DOHH2 (cell line): ENCODE measurements around the gene GCNT2.
"Not testable (repeated sequence)": the region's sequence is repeated elsewhere in the genome, so short reads cannot be mapped to it uniquely, and the experiment has no call there.

Experiments
- H3F3A ChIP-seq: fragments of 200-600 bp; sonication (generic), shearing (Covaris generic); 2 replicates; pipeline ENCODE4 v1.6.0; 2016; ENCODE audit warnings: antibody characterized with exemption, mild to moderate bottlenecking; ENCODE audit not compliant: control insufficient read depth, insufficient read depth
- H3K27ac ChIP-seq: fragments of 200-600 bp; sonication (generic); 2 replicates; pipeline ENCODE4 v1.5.1; 2014; ENCODE audit warnings: low read depth, mild to moderate bottlenecking, low read length, moderate library complexity
- H3K27me3 ChIP-seq: fragments of 200-600 bp; sonication (generic); 2 replicates; pipeline ENCODE4 v1.6.1; 2014; ENCODE audit warnings: mild to moderate bottlenecking, low read length, mixed read lengths; ENCODE audit not compliant: control insufficient read depth
- H3K36me3 ChIP-seq: fragments of 200-600 bp; sonication (generic); 2 replicates; pipeline ENCODE4 v1.6.1; 2014; ENCODE audit warnings: mild to moderate bottlenecking, low read length, moderate library complexity, mixed read lengths; ENCODE audit not compliant: control insufficient read depth
- H3K4me1 ChIP-seq: fragments of 200-600 bp; sonication (generic); 2 replicates; pipeline ENCODE4 v1.6.1; 2014; ENCODE audit warnings: mild to moderate bottlenecking, low read length, mixed read lengths; ENCODE audit not compliant: control insufficient read depth
- H3K4me2 ChIP-seq: fragments of 200-600 bp; sonication (generic); 2 replicates; pipeline ENCODE4 v1.6.0; 2014; ENCODE audit warnings: mild to moderate bottlenecking, low read length, moderate library complexity
- H3K4me3 ChIP-seq: fragments of 200-600 bp; sonication (generic); 2 replicates; pipeline ENCODE4 v1.5.1; 2014; ENCODE audit warnings: mild to moderate bottlenecking, low read length, mixed read lengths
- H3K79me2 ChIP-seq: fragments of 200-600 bp; sonication (generic); 2 replicates; pipeline ENCODE4 v1.6.1; 2014; ENCODE audit warnings: mild to moderate bottlenecking, low read length, mixed read lengths; ENCODE audit not compliant: control insufficient read depth
- H3K9me2 ChIP-seq: fragments of 200-600 bp; sonication (generic); replicated peaks from 2 replicates; pipeline ENCODE4 v1.6.1; 2014; ENCODE audit warnings: mild to moderate bottlenecking, low read length, mixed read lengths; ENCODE audit not compliant: control insufficient read depth
- H3K9me3 ChIP-seq: fragments of 200-600 bp; sonication (generic); 2 replicates; pipeline ENCODE4 v1.6.1; 2014; ENCODE audit warnings: antibody characterized with exemption, low read length, mixed read lengths; ENCODE audit not compliant: control insufficient read depth, insufficient read depth
- H4K20me1 ChIP-seq: fragments of 200-600 bp; sonication (generic); 2 replicates; pipeline ENCODE4 v1.6.0; 2014; ENCODE audit warnings: low read depth, mild to moderate bottlenecking, antibody characterized with exemption, low read length, moderate library complexity; ENCODE audit not compliant: control insufficient read depth, insufficient read depth
- EZH2phosphoT487 ChIP-seq: fragments of 200-600 bp; sonication (generic); IDR thresholded peaks from 2 replicates; pipeline ENCODE4 v1.6.1; 2017; ENCODE audit warnings: borderline replicate concordance, mild to moderate bottlenecking, antibody characterized with exemption, low read length, moderate library complexity, mixed read lengths
- TF ChIP-seq, protein P1 (sequence below): fragments of 200-600 bp; sonication (generic); IDR thresholded peaks from one replicate; pipeline ENCODE4 v1.5.1; 2014; ENCODE audit warnings: antibody characterized with exemption, mild to moderate bottlenecking, low read depth, low read length; ENCODE audit not compliant: poor library complexity, severe bottlenecking

Gene GCNT2

DNA sequence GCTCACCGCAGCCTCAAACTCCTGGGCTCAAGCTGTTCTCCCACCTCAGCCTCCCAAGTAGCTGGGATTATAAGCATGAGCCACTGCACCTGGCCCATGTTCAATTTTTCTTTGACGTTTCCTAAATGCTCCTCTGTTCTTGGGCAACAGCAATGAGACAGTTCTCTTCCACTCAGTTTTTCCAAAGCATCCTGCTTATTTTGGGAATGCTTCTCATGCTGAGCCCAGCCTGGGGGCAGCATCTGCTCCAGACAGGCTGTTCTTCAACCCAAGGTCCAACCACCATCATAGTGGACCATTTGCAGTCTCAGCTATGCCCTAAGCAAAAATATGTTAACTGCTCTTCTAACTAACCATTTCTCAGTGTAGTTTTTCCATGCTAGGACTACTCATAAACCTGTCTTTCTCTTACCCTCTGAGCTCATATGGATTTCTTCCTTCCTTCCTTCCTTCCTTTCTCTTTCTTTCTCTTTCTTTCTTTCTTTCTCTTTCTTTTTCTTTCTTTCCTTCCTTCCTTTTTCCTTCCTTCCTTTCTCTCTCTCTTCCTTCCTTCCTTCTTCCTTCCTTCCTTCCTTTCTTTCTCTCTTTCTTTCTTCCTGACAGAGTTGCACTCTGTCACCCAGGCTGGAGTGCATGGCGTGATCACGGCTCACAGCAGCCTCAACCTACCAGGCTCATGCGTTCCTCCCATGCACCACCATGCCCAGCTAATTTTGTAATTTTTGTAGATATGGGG, 48.4 kb downstream of the GCNT2 start:
- no peak overlapping the region for H3K4me2 ChIP-seq
- no peaks in the 10 kb centered on the region for H3K27me3 ChIP-seq
- H3K9me3 ChIP-seq: no peaks in the 10 kb centered on the region
- no peaks in the 10 kb centered on the region for H3F3A ChIP-seq
- peaks cover 4% of the 10 kb centered on the region; the same call in 1 of the 2 replicates for H4K20me1 ChIP-seq
- no peaks in the 10 kb centered on the region for H3K4me1 ChIP-seq
- peaks cover 36% of the 10 kb centered on the region for H3K79me2 ChIP-seq
- no peak overlapping the region for H3K27ac ChIP-seq
- no peaks in the 10 kb centered on the region for H3K36me3 ChIP-seq
- no peak overlapping the region for H3K4me3 ChIP-seq
- TF ChIP-seq EZH2phosphoT487: no peak
- no peaks in the 10 kb centered on the region for H3K9me2 ChIP-seq

DNA sequence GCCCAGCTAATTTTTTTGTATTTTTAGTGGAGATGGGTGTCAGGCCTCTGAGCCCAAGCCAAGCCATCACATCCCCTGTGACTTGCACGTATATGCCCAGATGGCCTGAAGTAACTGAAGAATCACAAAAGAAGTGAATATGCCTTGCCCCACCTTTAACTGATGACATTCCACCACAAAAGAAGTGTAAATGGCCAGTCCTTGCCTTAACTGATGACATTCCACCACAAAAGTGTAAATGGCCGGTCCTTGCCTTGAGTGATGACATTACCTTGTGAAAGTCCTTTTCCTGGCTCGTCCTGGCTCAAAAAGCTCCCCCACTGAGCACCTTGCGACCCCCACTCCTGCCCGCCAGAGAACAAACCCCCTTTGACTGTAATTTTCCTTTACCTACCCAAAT, 54.4 kb downstream of the GCNT2 start:
- not testable (repeated sequence) for H4K20me1 ChIP-seq, H3K27me3 ChIP-seq, H3K9me2 ChIP-seq, H3K4me1 ChIP-seq, H3K4me2 ChIP-seq, H3F3A ChIP-seq, H3K4me3 ChIP-seq, H3K36me3 ChIP-seq, H3K27ac ChIP-seq, H3K9me3 ChIP-seq
- peaks cover 14% of the 10 kb centered on the region for H3K79me2 ChIP-seq

DNA sequence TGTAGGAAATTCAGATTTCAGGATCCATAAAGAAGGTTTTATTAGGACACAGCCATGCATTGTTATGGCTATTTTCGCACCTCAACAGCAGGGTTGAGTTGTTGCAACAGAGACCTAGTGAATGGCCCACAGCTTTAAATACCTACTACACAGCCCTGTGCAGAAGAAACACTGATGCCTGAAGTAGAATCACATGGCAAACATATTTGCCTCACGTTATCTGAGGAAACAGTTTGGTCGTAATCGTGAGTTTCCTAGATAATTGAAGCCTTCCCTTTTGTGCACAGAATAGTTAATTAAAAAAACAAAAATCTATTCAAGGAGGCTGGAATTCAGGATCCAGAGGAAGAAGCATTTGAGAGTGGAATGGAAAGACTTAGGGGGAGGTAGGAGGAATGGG, 55.1 kb downstream of the GCNT2 start:
- no peak overlapping the region for H3K4me2 ChIP-seq

DNA sequence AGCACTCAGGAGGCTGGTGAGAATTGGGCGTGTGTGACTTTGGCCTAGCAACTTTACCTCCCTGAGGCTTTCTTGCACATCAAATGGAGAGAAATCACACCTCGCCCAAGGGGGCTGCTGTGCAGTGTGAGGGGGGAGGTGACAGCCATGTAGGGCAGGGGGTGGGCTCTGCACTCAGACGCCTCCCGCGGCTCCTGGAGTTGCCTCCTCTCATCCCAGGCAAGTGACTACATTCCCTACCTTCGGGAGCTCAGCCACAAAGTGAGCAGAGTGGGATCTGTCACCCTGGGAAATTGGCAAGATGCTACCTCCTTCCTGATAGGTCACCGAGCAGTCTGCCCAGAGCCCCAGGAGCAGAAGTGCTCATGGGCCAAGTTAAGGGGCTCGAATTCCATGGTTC, 56.0 kb downstream of the GCNT2 start:
- Histone ChIP-seq H3K9me3 (no peaks in the 10 kb centered on the region), H3K36me3 (no peaks in the 10 kb centered on the region), H3K79me2 (peaks cover 3% of the 10 kb centered on the region), H3K27ac (no peak overlapping the region), H3K4me2 (no peak overlapping the region), H3K4me1 (no peaks in the 10 kb centered on the region), H3F3A (no peaks in the 10 kb centered on the region), H3K9me2 (no peaks in the 10 kb centered on the region), H3K4me3 (no peak overlapping the region), H4K20me1 (no peaks in the 10 kb centered on the region), H3K27me3 (no peaks in the 10 kb centered on the region)
- TF ChIP-seq EZH2phosphoT487: no peak
- TF ChIP-seq, protein P1, sequence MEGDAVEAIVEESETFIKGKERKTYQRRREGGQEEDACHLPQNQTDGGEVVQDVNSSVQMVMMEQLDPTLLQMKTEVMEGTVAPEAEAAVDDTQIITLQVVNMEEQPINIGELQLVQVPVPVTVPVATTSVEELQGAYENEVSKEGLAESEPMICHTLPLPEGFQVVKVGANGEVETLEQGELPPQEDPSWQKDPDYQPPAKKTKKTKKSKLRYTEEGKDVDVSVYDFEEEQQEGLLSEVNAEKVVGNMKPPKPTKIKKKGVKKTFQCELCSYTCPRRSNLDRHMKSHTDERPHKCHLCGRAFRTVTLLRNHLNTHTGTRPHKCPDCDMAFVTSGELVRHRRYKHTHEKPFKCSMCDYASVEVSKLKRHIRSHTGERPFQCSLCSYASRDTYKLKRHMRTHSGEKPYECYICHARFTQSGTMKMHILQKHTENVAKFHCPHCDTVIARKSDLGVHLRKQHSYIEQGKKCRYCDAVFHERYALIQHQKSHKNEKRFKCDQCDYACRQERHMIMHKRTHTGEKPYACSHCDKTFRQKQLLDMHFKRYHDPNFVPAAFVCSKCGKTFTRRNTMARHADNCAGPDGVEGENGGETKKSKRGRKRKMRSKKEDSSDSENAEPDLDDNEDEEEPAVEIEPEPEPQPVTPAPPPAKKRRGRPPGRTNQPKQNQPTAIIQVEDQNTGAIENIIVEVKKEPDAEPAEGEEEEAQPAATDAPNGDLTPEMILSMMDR: no peak

More for the DNA sequence above, 55.1 kb downstream of the GCNT2 start:
- H3K4me3 ChIP-seq: no peak overlapping the region
- H3K4me1 ChIP-seq: no peaks in the 10 kb centered on the region
- no peaks in the 10 kb centered on the region for H3K27me3 ChIP-seq
- no peak for TF ChIP-seq EZH2phosphoT487
- TF ChIP-seq, protein P1: no peak
- H4K20me1 ChIP-seq: no peaks in the 10 kb centered on the region
- H3F3A ChIP-seq: no peaks in the 10 kb centered on the region
- H3K9me3 ChIP-seq: no peaks in the 10 kb centered on the region
- H3K27ac ChIP-seq: no peak overlapping the region
- H3K36me3 ChIP-seq: no peaks in the 10 kb centered on the region
- peaks cover 9% of the 10 kb centered on the region for H3K79me2 ChIP-seq
- H3K9me2 ChIP-seq: no peaks in the 10 kb centered on the region
